ENCODE results near the gene GSDME.

Gene GSDME

DNA sequence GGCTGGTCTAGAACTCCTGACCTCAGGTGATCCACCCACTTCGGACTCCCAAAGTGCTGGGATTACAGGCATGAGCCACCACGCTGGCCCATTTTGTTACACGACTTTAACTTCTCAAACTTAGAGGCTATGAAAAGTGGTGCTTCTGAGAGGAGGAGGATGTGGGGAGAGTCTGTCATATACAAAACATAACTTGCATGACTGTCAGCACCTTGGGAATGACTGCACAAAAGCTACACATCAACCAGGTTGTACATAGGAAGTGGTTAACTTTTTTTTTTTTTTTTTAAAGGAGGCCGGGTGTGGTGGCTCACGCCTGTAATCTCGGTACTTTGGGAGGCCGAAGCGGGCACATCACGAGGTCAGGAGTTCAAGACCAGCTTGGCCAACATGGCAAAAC is 43.4 kb upstream of the GSDME start:
- TF ChIP-seq, protein P1, sequence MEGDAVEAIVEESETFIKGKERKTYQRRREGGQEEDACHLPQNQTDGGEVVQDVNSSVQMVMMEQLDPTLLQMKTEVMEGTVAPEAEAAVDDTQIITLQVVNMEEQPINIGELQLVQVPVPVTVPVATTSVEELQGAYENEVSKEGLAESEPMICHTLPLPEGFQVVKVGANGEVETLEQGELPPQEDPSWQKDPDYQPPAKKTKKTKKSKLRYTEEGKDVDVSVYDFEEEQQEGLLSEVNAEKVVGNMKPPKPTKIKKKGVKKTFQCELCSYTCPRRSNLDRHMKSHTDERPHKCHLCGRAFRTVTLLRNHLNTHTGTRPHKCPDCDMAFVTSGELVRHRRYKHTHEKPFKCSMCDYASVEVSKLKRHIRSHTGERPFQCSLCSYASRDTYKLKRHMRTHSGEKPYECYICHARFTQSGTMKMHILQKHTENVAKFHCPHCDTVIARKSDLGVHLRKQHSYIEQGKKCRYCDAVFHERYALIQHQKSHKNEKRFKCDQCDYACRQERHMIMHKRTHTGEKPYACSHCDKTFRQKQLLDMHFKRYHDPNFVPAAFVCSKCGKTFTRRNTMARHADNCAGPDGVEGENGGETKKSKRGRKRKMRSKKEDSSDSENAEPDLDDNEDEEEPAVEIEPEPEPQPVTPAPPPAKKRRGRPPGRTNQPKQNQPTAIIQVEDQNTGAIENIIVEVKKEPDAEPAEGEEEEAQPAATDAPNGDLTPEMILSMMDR (IDR thresholded peaks at IDR 0.05; ENCODE audit: low read length) = no peak
- TF ChIP-seq EZH2 (optimal IDR thresholded peaks at IDR 0.05; ENCODE audit: low read depth, low read length) = no peak
- TF ChIP-seq EZH2phosphoT487 (IDR thresholded peaks at IDR 0.05; ENCODE audit: low read length) = no peak
- no peaks in the 10 kb centered on the region for H3K27me3 ChIP-seq (replicated peaks; ENCODE audit: insufficient read depth, low read length)
- no peak overlapping the region for H3K4me2 ChIP-seq (ENCODE audit: low read depth, low read length)
- no peaks in the 10 kb centered on the region for H3K36me3 ChIP-seq (replicated peaks; ENCODE audit: insufficient read depth, low read length)
- no peaks in the 10 kb centered on the region for H3F3A ChIP-seq (ENCODE audit: insufficient read depth, low read length)
- no peaks in the 10 kb centered on the region for H3K4me1 ChIP-seq (ENCODE audit: low read length)
- H3K4me3 ChIP-seq (ENCODE audit: low read length) = no peak overlapping the region
- H2AFZ ChIP-seq (ENCODE audit: low read length) = no peak overlapping the region
- DNase-seq = no peak
- H3K9me2 ChIP-seq (replicated peaks; ENCODE audit: insufficient read depth, low read length) = no peaks in the 10 kb centered on the region
- no peak overlapping the region for H3K27ac ChIP-seq (ENCODE audit: low read length)
- H4K20me1 ChIP-seq (ENCODE audit: insufficient read depth, low read length) = no peaks in the 10 kb centered on the region
- no peaks in the 10 kb centered on the region for H3K79me2 ChIP-seq (ENCODE audit: low read length)
- H3K9me3 ChIP-seq (replicated peaks; ENCODE audit: insufficient read depth, low read length) = no peaks in the 10 kb centered on the region
- no peak overlapping the region for H3K9ac ChIP-seq (ENCODE audit: low read length)

DNA sequence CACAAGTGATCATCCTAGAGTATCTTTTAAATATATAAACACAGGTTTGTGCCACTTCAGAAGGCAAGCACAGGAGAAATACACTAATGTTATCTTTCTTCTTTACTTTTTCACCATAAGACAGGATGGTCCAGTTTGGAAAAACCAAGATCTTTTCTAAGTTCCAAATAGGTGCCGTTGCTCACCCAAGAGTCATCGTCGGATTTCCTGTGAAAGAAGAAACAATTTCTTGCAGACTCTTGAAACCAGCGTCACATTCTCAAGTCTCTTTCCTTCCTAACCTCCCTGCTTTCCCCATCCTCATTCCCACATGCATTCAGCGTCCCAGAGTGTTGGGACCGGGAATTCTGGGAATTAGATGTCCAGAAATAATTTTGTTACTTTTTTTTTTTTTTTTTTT is 42.8 kb upstream of the GSDME start:
- no peaks in the 10 kb centered on the region for H3K4me1 ChIP-seq (ENCODE audit: low read length)
- H3K36me3 ChIP-seq (replicated peaks; ENCODE audit: insufficient read depth, low read length) = no peaks in the 10 kb centered on the region
- TF ChIP-seq EZH2 (optimal IDR thresholded peaks at IDR 0.05; ENCODE audit: low read depth, low read length) (no peak), EZH2phosphoT487 (IDR thresholded peaks at IDR 0.05; ENCODE audit: low read length) (no peak)
- TF ChIP-seq, protein P1 (IDR thresholded peaks at IDR 0.05; ENCODE audit: low read length) = no peak
- no peak overlapping the region for H3K9ac ChIP-seq (ENCODE audit: low read length)
- no peak overlapping the region for H2AFZ ChIP-seq (ENCODE audit: low read length)
- no peaks in the 10 kb centered on the region for H3K79me2 ChIP-seq (ENCODE audit: low read length)
- no peaks in the 10 kb centered on the region for H3F3A ChIP-seq (ENCODE audit: insufficient read depth, low read length)
- H3K27me3 ChIP-seq (replicated peaks; ENCODE audit: insufficient read depth, low read length) = no peaks in the 10 kb centered on the region
- no peaks in the 10 kb centered on the region for H4K20me1 ChIP-seq (ENCODE audit: insufficient read depth, low read length)
- H3K4me3 ChIP-seq (ENCODE audit: low read length) = no peak overlapping the region
- no peaks in the 10 kb centered on the region for H3K9me2 ChIP-seq (replicated peaks; ENCODE audit: insufficient read depth, low read length)
- H3K27ac ChIP-seq (ENCODE audit: low read length) = no peak overlapping the region
- no peak for DNase-seq
- H3K9me3 ChIP-seq (replicated peaks; ENCODE audit: insufficient read depth, low read length) = no peaks in the 10 kb centered on the region
- H3K4me2 ChIP-seq (ENCODE audit: low read depth, low read length) = no peak overlapping the region

DNA sequence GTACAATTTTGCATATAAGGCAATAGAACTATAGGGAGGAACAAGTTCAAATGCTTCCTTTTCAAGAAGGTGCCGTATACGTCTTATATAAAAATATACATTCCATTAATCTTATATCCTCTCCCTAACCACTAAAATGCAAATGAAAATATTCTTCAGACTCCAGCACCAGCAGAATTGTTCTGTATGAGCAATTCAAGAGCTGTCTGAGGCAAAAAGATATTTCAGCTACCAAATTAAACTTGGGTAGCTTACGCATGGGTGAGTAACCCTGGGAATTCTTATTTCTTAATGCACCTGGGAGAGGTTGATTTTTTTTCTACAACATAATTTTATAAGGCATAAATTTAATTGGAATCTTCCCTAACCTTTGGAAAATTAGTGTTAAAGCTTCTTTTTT is 42.2 kb upstream of the GSDME start:
- Histone ChIP-seq H3K9me3 (replicated peaks; ENCODE audit: insufficient read depth, low read length) (no peaks in the 10 kb centered on the region), H3K79me2 (ENCODE audit: low read length) (no peaks in the 10 kb centered on the region), H3K4me2 (ENCODE audit: low read depth, low read length) (no peak overlapping the region), H4K20me1 (ENCODE audit: insufficient read depth, low read length) (no peaks in the 10 kb centered on the region), H3K36me3 (replicated peaks; ENCODE audit: insufficient read depth, low read length) (no peaks in the 10 kb centered on the region), H3K4me3 (ENCODE audit: low read length) (no peak overlapping the region), H3K27ac (ENCODE audit: low read length) (no peak overlapping the region), H3K4me1 (ENCODE audit: low read length) (no peaks in the 10 kb centered on the region), H3K9ac (ENCODE audit: low read length) (no peak overlapping the region), H3K27me3 (replicated peaks; ENCODE audit: insufficient read depth, low read length) (no peaks in the 10 kb centered on the region), H2AFZ (ENCODE audit: low read length) (no peak overlapping the region), H3K9me2 (replicated peaks; ENCODE audit: insufficient read depth, low read length) (no peaks in the 10 kb centered on the region), H3F3A (ENCODE audit: insufficient read depth, low read length) (no peaks in the 10 kb centered on the region)
- TF ChIP-seq EZH2 (optimal IDR thresholded peaks at IDR 0.05; ENCODE audit: low read depth, low read length) = no peak
- TF ChIP-seq, protein P1 (IDR thresholded peaks at IDR 0.05; ENCODE audit: low read length) = no peak
- TF ChIP-seq EZH2phosphoT487 (IDR thresholded peaks at IDR 0.05; ENCODE audit: low read length) = no peak
- no peak for DNase-seq

Measured in MM.1S (cell line).